Naive thymus-derived CD4-positive, alpha-beta T cell (primary cell): Measurements from ENCODE around the gene USP37. TPM values are rescaled to one million over a fixed set of nuclear protein-coding genes. Genes with fewer than 3 reads are reported as not detected.

Source experiments
- ATAC-seq: fragments of 150-1000 bp; cut with Tn5 transposase; 2 replicates; pipeline ENCODE4 v1.10.0; 2021; ENCODE audit warnings: mild to moderate bottlenecking, moderate library complexity
- CTCF ChIA-PET: fragments of 350-600 bp; sonication (Branson Sonifier 250); formaldehyde crosslinking; loops from one replicate; lab custom pipeline; 2021; ENCODE audit warnings: antibody characterized with exemption; lab: Charles Lee
- POLR2A ChIA-PET: fragments of 350-600 bp; sonication (Branson Sonifier 250); formaldehyde crosslinking; loops from one replicate; lab custom pipeline; 2021; ENCODE audit warnings: antibody characterized with exemption, inconsistent platforms; lab: Charles Lee
- DNase-seq, 9 donors: peaks; one replicate each; pipeline versions ENCODE4 v3.0.0 to v3.0.0-alpha.2; 2020 to 2022; ENCODE audit warnings: mixed read lengths in 1 of 9
- H3K27ac ChIP-seq: one replicate; pipeline ENCODE4 v1.7.0; 2013; ENCODE audit warnings: mild to moderate bottlenecking, low read depth, low read length, moderate library complexity
- H3K27me3 ChIP-seq, 2 donors: one replicate each; pipeline ENCODE4 v1.7.0; 2013; ENCODE audit warnings: low read length in 2 of 2, mild to moderate bottlenecking in 2 of 2, moderate library complexity in 2 of 2; ENCODE audit not compliant: control insufficient read depth in 2 of 2, insufficient read depth in 2 of 2
- H3K36me3 ChIP-seq, 3 experiments: 1 replicate in 2 of 3; 2 replicates in 1 of 3; pipeline ENCODE4 v1.7.0; 2013; ENCODE audit warnings: low read length in 3 of 3, mild to moderate bottlenecking in 3 of 3, moderate library complexity in 1 of 3; ENCODE audit not compliant: insufficient read depth in 3 of 3, control insufficient read depth in 2 of 3
- H3K4me1 ChIP-seq, 2 donors: one replicate each; pipeline ENCODE4 v1.7.0; 2013; ENCODE audit warnings: low read length in 2 of 2, mild to moderate bottlenecking in 2 of 2, moderate library complexity in 1 of 2; ENCODE audit not compliant: control insufficient read depth in 2 of 2, insufficient read depth in 2 of 2
- H3K4me3 ChIP-seq: 2 replicates; pipeline ENCODE4 v1.7.0; 2013; ENCODE audit warnings: mild to moderate bottlenecking, low read length
- H3K9me3 ChIP-seq, 3 experiments: 1 replicate in 2 of 3; 2 replicates in 1 of 3; pipeline ENCODE4 v1.7.0; 2013; ENCODE audit warnings: low read length in 3 of 3; ENCODE audit not compliant: control insufficient read depth in 2 of 3
- H3K27ac Mint-ChIP-seq, 9 donors: one replicate each; pipeline ENCODE4 v1.8.0; 2020 to 2022; ENCODE audit warnings: mixed read lengths in 9 of 9, mild to moderate bottlenecking in 8 of 9, moderate library complexity in 5 of 9, inconsistent platforms in 2 of 9
- H3K27me3 Mint-ChIP-seq, 5 donors: one replicate each; pipeline ENCODE4 v1.8.0; 2021 to 2022; ENCODE audit warnings: mixed read lengths in 5 of 5, mild to moderate bottlenecking in 1 of 5
- H3K36me3 Mint-ChIP-seq, 5 donors: one replicate each; pipeline ENCODE4 v1.8.0; 2020 to 2022; ENCODE audit warnings: mixed read lengths in 5 of 5, mild to moderate bottlenecking in 3 of 5, inconsistent platforms in 1 of 5
- H3K4me1 Mint-ChIP-seq, 7 donors: one replicate each; pipeline ENCODE4 v1.8.0; 2020 to 2022; ENCODE audit warnings: mixed read lengths in 7 of 7, mild to moderate bottlenecking in 3 of 7, inconsistent platforms in 1 of 7
- H3K4me3 Mint-ChIP-seq, 10 donors: one replicate each; pipeline ENCODE4 v1.8.0; 2020 to 2022; ENCODE audit warnings: mild to moderate bottlenecking in 10 of 10, mixed read lengths in 10 of 10, moderate library complexity in 6 of 10, inconsistent platforms in 2 of 10
- H3K9me3 Mint-ChIP-seq, 11 donors: one replicate each; pipeline ENCODE4 v1.8.0; 2020 to 2022; ENCODE audit warnings: mixed read lengths in 11 of 11, mild to moderate bottlenecking in 4 of 11, inconsistent platforms in 1 of 11, moderate library complexity in 1 of 11
- intact Hi-C, 2 donors: fragments of 100-400 bp; cut with micrococcal nuclease; formaldehyde crosslinking; loops; one replicate each; pipeline ENCODE4 v1.15.1; 2023
- polyA plus RNA-seq, 2 donors: library from polyadenylated mRNA; unstranded; fragments of 300-500 nt; fragmentation: Illumina TruSeq; gene quantifications; one replicate each; pipeline ENCODE4 v1.2.3, GENCODE V29; 2021
- total RNA-seq, 6 experiments: library from RNA in 5 of 6; stranded (reverse) in 5 of 6; gene quantifications; 1 replicate in 5 of 6; 2 replicates in 1 of 6; pipeline ENCODE4 v1.2.3 and lab custom pipeline; 2021 to 2026

USP37 gene
- total and polyA plus RNA-seq, 7 experiments from 2014 or later, result 10.1 to 36.3 (median 24.6) TPM

GRCh38 chr2:218583983-218584850 is 16.1 kb upstream of the USP37 start:
- Mint-ChIP-seq H3K9me3 (no peaks in the 10 kb centered on the region), H3K4me3 (no peak overlapping the region), H3K27me3 (no peaks in the 10 kb centered on the region), H3K27ac (peak overlapping the region in 1 of 9 donors; percentile 56), H3K36me3 (peaks cover 0 to 36% (median 26%) of the 10 kb centered on the region in 5 donors), H3K4me1 (peaks cover 0 to 27% (median 7%) of the 10 kb centered on the region in 7 donors)
- ATAC-seq, result no peak
- H3K36me3 ChIP-seq, result peaks cover 15 to 66% (median 16%) of the 10 kb centered on the region in 3 experiments
- no peak overlapping the region for H3K4me3 ChIP-seq
- H3K4me1 ChIP-seq, result no peaks in the 10 kb centered on the region
- H3K9me3 ChIP-seq, result no peaks in the 10 kb centered on the region
- intact Hi-C loops, result loop anchor here in 1 of 2 donors (2.0 kb wide), 1 partner anchor 15 kb away; the partner anchor contains the start of genes CNOT9 and USP37
- POLR2A ChIA-PET, result no interaction called here
- CTCF ChIA-PET, result no interaction called here
- DNase-seq, result no peak
- H3K27ac ChIP-seq, result no peak overlapping the region
- H3K27me3 ChIP-seq, result no peaks in the 10 kb centered on the region

GRCh38 chr2:218582076-218582475 is 13.9 kb upstream of the USP37 start:
- no peaks in the 10 kb centered on the region for H3K27me3 Mint-ChIP-seq
- Histone ChIP-seq H3K36me3 (peaks cover 15 to 57% (median 16%) of the 10 kb centered on the region in 3 experiments), H3K27me3 (no peaks in the 10 kb centered on the region), H3K4me1 (peaks cover 0 to 4% of the 10 kb centered on the region in 2 donors), H3K9me3 (no peaks in the 10 kb centered on the region), H3K4me3 (no peak overlapping the region), H3K27ac (no peak overlapping the region)
- ChIA-PET POLR2A (no interaction called here), CTCF (interaction anchor here (0.7 kb wide), 1 partner anchor 271 kb away, joined by 3 read pairs; no protein-coding TSS in a partner anchor)
- intact Hi-C loops, result loop anchor here in 1 of 2 donors (2.0 kb wide), 1 partner anchor 13 kb away; the partner anchor contains the start of genes CNOT9 and USP37
- H3K4me1 Mint-ChIP-seq, result peaks cover 7 to 41% (median 26%) of the 10 kb centered on the region in 7 donors
- peak overlapping the region in 2 of 9 donors; percentile 14 to 60 for H3K27ac Mint-ChIP-seq
- no peak for DNase-seq
- peaks cover 0 to 38% (median 23%) of the 10 kb centered on the region in 5 donors for H3K36me3 Mint-ChIP-seq
- no peaks in the 10 kb centered on the region for H3K9me3 Mint-ChIP-seq
- no peak for ATAC-seq
- H3K4me3 Mint-ChIP-seq, result peak overlapping the region in 1 of 10 donors; percentile 24

GRCh38 chr2:218578272-218578877 is 10.2 kb upstream of the USP37 start:
- Mint-ChIP-seq H3K9me3 (no peaks in the 10 kb centered on the region), H3K27ac (peak overlapping the region in 5 of 9 donors; percentile 0 to 50 (median 6)), H3K4me3 (peak overlapping the region in 1 of 10 donors; percentile 1), H3K4me1 (peaks cover 11 to 60% (median 52%) of the 10 kb centered on the region in 7 donors), H3K27me3 (no peaks in the 10 kb centered on the region), H3K36me3 (peaks cover 0 to 32% (median 14%) of the 10 kb centered on the region in 5 donors)
- H3K27ac ChIP-seq, result no peak overlapping the region
- no peaks in the 10 kb centered on the region for H3K27me3 ChIP-seq
- no peaks in the 10 kb centered on the region for H3K9me3 ChIP-seq
- intact Hi-C loops, result no loop called here
- DNase-seq, result no peak
- no peak overlapping the region for H3K4me3 ChIP-seq
- peaks cover 4 to 30% (median 17%) of the 10 kb centered on the region in 3 experiments for H3K36me3 ChIP-seq
- CTCF ChIA-PET, result interaction anchor here (0.7 kb wide), 1 partner anchor 44 kb away, joined by 3 read pairs; no protein-coding TSS in a partner anchor
- POLR2A ChIA-PET, result interaction anchor here (0.6 kb wide), 1 partner anchor 96 kb away, joined by 3 read pairs; no protein-coding TSS in a partner anchor
- H3K4me1 ChIP-seq, result peaks cover 0 to 4% of the 10 kb centered on the region in 2 donors
- ATAC-seq, result no peak

- Histone ChIP-seq H3K27ac (no peak overlapping the region), H3K27me3 (no peaks in the 10 kb centered on the region), H3K4me3 (no peak overlapping the region), H3K9me3 (no peaks in the 10 kb centered on the region), H3K36me3 (peaks cover 4 to 23% (median 14%) of the 10 kb centered on the region in 3 experiments), H3K4me1 (peaks cover 0 to 4% of the 10 kb centered on the region in 2 donors)
- H3K4me3 Mint-ChIP-seq, result no peak overlapping the region
- POLR2A ChIA-PET, result interaction anchor here (0.6 to 1.2 kb wide), 2 partner anchors 10 to 95 kb away, joined by 3 read pairs; partner anchors contain the start of gene USP37
- no peak for DNase-seq
- ATAC-seq, result no peak
- H3K27me3 Mint-ChIP-seq, result no peaks in the 10 kb centered on the region
- CTCF ChIA-PET, result interaction anchor here (0.7 kb wide), 1 partner anchor 43 kb away, joined by 3 read pairs; no protein-coding TSS in a partner anchor
- peak overlapping the region in 4 of 9 donors; percentile 2 to 31 (median 24) for H3K27ac Mint-ChIP-seq
- no peaks in the 10 kb centered on the region for H3K9me3 Mint-ChIP-seq
- intact Hi-C loops, result no loop called here
- peaks cover 11 to 57% (median 55%) of the 10 kb centered on the region in 7 donors for H3K4me1 Mint-ChIP-seq
- peaks cover 0 to 26% (median 8%) of the 10 kb centered on the region in 5 donors for H3K36me3 Mint-ChIP-seq
These were observed 9.5 kb upstream of the USP37 start for GRCh38 chr2:218577482-218578220.

GRCh38 chr2:218576854-218577253 is 8.7 kb upstream of the USP37 start:
- H3K4me1 Mint-ChIP-seq, result peaks cover 11 to 63% (median 55%) of the 10 kb centered on the region in 7 donors
- CTCF ChIA-PET, result interaction anchor here (0.6 kb wide), 1 partner anchor 100 kb away, joined by 6 read pairs; no protein-coding TSS in a partner anchor

More at GRCh38 chr2:218576854-218577253, 8.7 kb upstream of the USP37 start:
- POLR2A ChIA-PET, result interaction anchor here (0.6 to 1.2 kb wide), 2 partner anchors 9 to 172 kb away, joined by 3 read pairs; partner anchors contain the start of gene USP37
- peak overlapping the region in 1 of 9 donors; percentile 37 for H3K27ac Mint-ChIP-seq
- peaks cover 0 to 4% of the 10 kb centered on the region in 2 donors for H3K4me1 ChIP-seq
- ATAC-seq (no peak), DNase-seq (no peak)
- no peak overlapping the region for H3K4me3 Mint-ChIP-seq
- no peak overlapping the region for H3K27ac ChIP-seq
- no peaks in the 10 kb centered on the region for H3K27me3 ChIP-seq
- H3K27me3 Mint-ChIP-seq, result no peaks in the 10 kb centered on the region
- no peaks in the 10 kb centered on the region for H3K9me3 ChIP-seq
- peaks cover 4 to 20% (median 15%) of the 10 kb centered on the region in 3 experiments for H3K36me3 ChIP-seq
- H3K9me3 Mint-ChIP-seq, result no peaks in the 10 kb centered on the region
- no peak overlapping the region for H3K4me3 ChIP-seq
- intact Hi-C loops, result no loop called here
- peaks cover 0 to 21% (median 8%) of the 10 kb centered on the region in 5 donors for H3K36me3 Mint-ChIP-seq
